HUES6 (cell line): ENCODE measurements around the gene ZCCHC17.

ENCODE experiments used
- H3K27ac ChIP-seq: 2 replicates; pipeline ENCODE4 v1.7.0; 2013; ENCODE audit warnings: low read depth, mild to moderate bottlenecking, low read length, inconsistent platforms
- H3K27me3 ChIP-seq: 2 replicates; pipeline ENCODE4 v1.6.1; 2013; ENCODE audit warnings: low read length; ENCODE audit not compliant: control insufficient read depth, insufficient read depth
- H3K36me3 ChIP-seq: 2 replicates; pipeline ENCODE4 v1.6.1; 2013; ENCODE audit warnings: low read length; ENCODE audit not compliant: control insufficient read depth, insufficient read depth
- H3K4me1 ChIP-seq: 2 replicates; pipeline ENCODE4 v1.6.1; 2013; ENCODE audit warnings: low read length; ENCODE audit not compliant: control insufficient read depth, insufficient read depth
- H3K4me3 ChIP-seq: 2 replicates; pipeline ENCODE4 v1.5.1; 2013; ENCODE audit warnings: low read depth, low read length
- H3K9ac ChIP-seq: one replicate; pipeline ENCODE4 v1.6.1; 2013; ENCODE audit warnings: mild to moderate bottlenecking, low read length
- H3K9me3 ChIP-seq: 2 replicates; pipeline ENCODE4 v1.6.1; 2013; ENCODE audit warnings: low read depth, low read length; ENCODE audit not compliant: control insufficient read depth, insufficient read depth

Gene ZCCHC17

GRCh38 chr1:31409946-31410858 lies 113.4 kb downstream of the ZCCHC17 start:
- H3K9me3 ChIP-seq = no peaks in the 10 kb centered on the region
- H3K27ac ChIP-seq = no peak overlapping the region

GRCh38 chr1:31410871-31411270 lies 114.0 kb downstream of the ZCCHC17 start:
- no peak overlapping the region for H3K4me3 ChIP-seq
- no peak overlapping the region for H3K9ac ChIP-seq
- H3K36me3 ChIP-seq = no peaks in the 10 kb centered on the region
- peaks cover 12% of the 10 kb centered on the region for H3K4me1 ChIP-seq
- peaks cover 33% of the 10 kb centered on the region for H3K27me3 ChIP-seq
- no peaks in the 10 kb centered on the region for H3K9me3 ChIP-seq
- H3K27ac ChIP-seq = no peak overlapping the region

More at GRCh38 chr1:31409946-31410858, 113.4 kb downstream of the ZCCHC17 start:
- Histone ChIP-seq H3K4me1 (peaks cover 9% of the 10 kb centered on the region), H3K9ac (no peak overlapping the region), H3K36me3 (no peaks in the 10 kb centered on the region), H3K4me3 (no peak overlapping the region), H3K27me3 (peaks cover 33% of the 10 kb centered on the region)

- no peak overlapping the region for H3K9ac ChIP-seq
- H3K9me3 ChIP-seq = no peaks in the 10 kb centered on the region
- 0 out of 2 replicates have a peak overlapping the region, but pooled peaks have one; percentile 69 for H3K4me3 ChIP-seq
- no peaks in the 10 kb centered on the region for H3K36me3 ChIP-seq
- H3K27me3 ChIP-seq = peaks cover 33% of the 10 kb centered on the region
- H3K27ac ChIP-seq = no peak overlapping the region
- peaks cover 15% of the 10 kb centered on the region for H3K4me1 ChIP-seq
Observed at GRCh38 chr1:31412205-31412604, 115.4 kb downstream of the ZCCHC17 start.

GRCh38 chr1:31412732-31413404 lies 116.0 kb downstream of the ZCCHC17 start, which contains the start of gene SERINC2:
SERINC2 (plus strand) TSS chr1:31413213; CDS start chr1:31413266, 53 bp downstream.
- Histone ChIP-seq H3K9me3 (no peaks in the 10 kb centered on the region), H3K4me1 (peaks cover 15% of the 10 kb centered on the region), H3K27ac (no peak within 1 kb of the TSS), H3K27me3 (peaks cover 33% of the 10 kb centered on the region), H3K36me3 (no peaks in the 10 kb centered on the region), H3K9ac (peak within 1 kb of the TSS; percentile 67), H3K4me3 (peak within 1 kb of the TSS; percentile 90)

GRCh38 chr1:31413405-31414001 lies 116.7 kb downstream of the ZCCHC17 start:
- H3K27ac ChIP-seq = no peak overlapping the region

More at GRCh38 chr1:31413405-31414001, 116.7 kb downstream of the ZCCHC17 start:
- no peaks in the 10 kb centered on the region for H3K9me3 ChIP-seq
- H3K4me1 ChIP-seq = peaks cover 15% of the 10 kb centered on the region
- H3K27me3 ChIP-seq = peaks cover 33% of the 10 kb centered on the region
- peak overlapping the region; percentile 67 for H3K9ac ChIP-seq
- no peaks in the 10 kb centered on the region for H3K36me3 ChIP-seq
- peak overlapping the region; percentile 90 for H3K4me3 ChIP-seq
